Immature natural killer cell (primary cell): ENCODE data around the gene ZNF33A. TPM values are rescaled to one million over a fixed set of nuclear protein-coding genes. Genes with fewer than 3 reads are reported as not detected.
"Not testable (repeated sequence)": the region's sequence is repeated elsewhere in the genome, so short reads cannot be mapped to it uniquely, and the experiment has no call there.

Experiments used
- DNase-seq, 3 donors: peaks; one replicate each; pipeline ENCODE4 v3.0.0; 2022; ENCODE audit warnings: mixed read lengths in 1 of 3
- H3K27ac Mint-ChIP-seq, 6 donors: one replicate each; pipeline ENCODE4 v1.8.0; 2020; ENCODE audit warnings: mixed read lengths in 6 of 6, mild to moderate bottlenecking in 5 of 6, inconsistent platforms in 4 of 6, moderate library complexity in 3 of 6
- H3K27me3 Mint-ChIP-seq, 3 donors: one replicate each; pipeline ENCODE4 v1.8.0; 2020 to 2021; ENCODE audit warnings: low read depth in 3 of 3, mild to moderate bottlenecking in 3 of 3, mixed read lengths in 3 of 3, moderate library complexity in 3 of 3, inconsistent platforms in 1 of 3
- H3K36me3 Mint-ChIP-seq, 3 donors: one replicate each; pipeline ENCODE4 v1.8.0; 2020; ENCODE audit warnings: mixed read lengths in 3 of 3, inconsistent platforms in 2 of 3, mild to moderate bottlenecking in 2 of 3
- H3K4me1 Mint-ChIP-seq, 2 donors: one replicate each; pipeline ENCODE4 v1.8.0; 2020; ENCODE audit warnings: inconsistent platforms in 2 of 2, mild to moderate bottlenecking in 2 of 2, mixed read lengths in 2 of 2, moderate library complexity in 1 of 2
- H3K4me3 Mint-ChIP-seq, 5 donors: one replicate each; pipeline ENCODE4 v1.8.0; 2020; ENCODE audit warnings: mild to moderate bottlenecking in 5 of 5, mixed read lengths in 5 of 5, inconsistent platforms in 3 of 5, moderate library complexity in 3 of 5
- H3K9me3 Mint-ChIP-seq, 6 donors: one replicate each; pipeline ENCODE4 v1.8.0; 2020; ENCODE audit warnings: mild to moderate bottlenecking in 6 of 6, mixed read lengths in 6 of 6, inconsistent platforms in 4 of 6, moderate library complexity in 3 of 6
- polyA plus RNA-seq, 3 donors: library from polyadenylated mRNA; unstranded; fragments of 300-500 nt; fragmentation: Illumina TruSeq; gene quantifications; one replicate each; pipeline ENCODE4 v1.2.3, GENCODE V29; 2021

The ZNF33A gene
- 10 to 100 TPM; 11.9 to 19.9 (median 12.6) TPM for polyA plus RNA-seq

- peaks cover 10% of the 10 kb centered on the region in 3 donors for H3K27me3 Mint-ChIP-seq
- peak within 1 kb of the TSS; percentile 88 to 97 (median 97) for H3K4me3 Mint-ChIP-seq
- H3K9me3 Mint-ChIP-seq = no peaks in the 10 kb centered on the region
- H3K27ac Mint-ChIP-seq = peak within 1 kb of the TSS; percentile 97 to 100 (median 98)
- peaks cover 9 to 14% (median 10%) of the 10 kb centered on the region in 3 donors for H3K36me3 Mint-ChIP-seq
- peak; percentile 89 to 93 (median 92) for DNase-seq
- peaks cover 31 to 47% of the 10 kb centered on the region in 2 donors for H3K4me1 Mint-ChIP-seq
Measured at GRCh38 chr10:38010119-38010903, at the start of gene ZNF33A. Gene ZNF33A, plus strand, starts transcription at chr10:38010675. Its CDS starts 1,667 bp downstream, at chr10:38012342.

GRCh38 chr10:37965006-37965405 is 45.5 kb upstream of the ZNF33A start:
- Mint-ChIP-seq H3K36me3 (peaks cover 43 to 54% (median 52%) of the 10 kb centered on the region in 3 donors), H3K4me1 (peaks cover 4 to 6% of the 10 kb centered on the region in 2 donors), H3K4me3 (no peak overlapping the region), H3K27ac (no peak overlapping the region), H3K9me3 (peaks cover 2 to 15% (median 6%) of the 10 kb centered on the region in 6 donors), H3K27me3 (peaks cover 1 to 5% (median 3%) of the 10 kb centered on the region in 3 donors)
- no peak for DNase-seq

- H3K9me3 Mint-ChIP-seq = peaks cover 0 to 2% (median 0%) of the 10 kb centered on the region in 6 donors
Measured at GRCh38 chr10:37972396-37972795, 38.1 kb upstream of the ZNF33A start.

GRCh38 chr10:37975401-37975991 is 35.0 kb upstream of the ZNF33A start:
- H3K27me3 Mint-ChIP-seq = peaks cover 5 to 12% (median 11%) of the 10 kb centered on the region in 3 donors
- H3K27ac Mint-ChIP-seq = peak overlapping the region; percentile 81 to 96 (median 94)
- H3K36me3 Mint-ChIP-seq = peaks cover 3 to 7% (median 3%) of the 10 kb centered on the region in 3 donors

More at GRCh38 chr10:37972396-37972795, 38.1 kb upstream of the ZNF33A start:
- H3K27ac Mint-ChIP-seq = peak overlapping the region in 1 of 6 donors; percentile 50
- peaks cover 23 to 34% of the 10 kb centered on the region in 2 donors for H3K4me1 Mint-ChIP-seq
- no peak overlapping the region for H3K4me3 Mint-ChIP-seq
- peaks cover 18 to 23% (median 22%) of the 10 kb centered on the region in 3 donors for H3K36me3 Mint-ChIP-seq
- no peak for DNase-seq
- peaks cover 5 to 12% (median 11%) of the 10 kb centered on the region in 3 donors for H3K27me3 Mint-ChIP-seq

GRCh38 chr10:37976091-37976879 is 34.2 kb upstream of the ZNF33A start, which contains the start of gene ZNF25:
Gene ZNF25, minus strand, starts transcription at chr10:37976647. Its CDS starts 4,925 bp downstream, at chr10:37971722.
- Mint-ChIP-seq H3K36me3 (peaks cover 0 to 4% (median 0%) of the 10 kb centered on the region in 3 donors), H3K4me1 (peaks cover 23 to 34% of the 10 kb centered on the region in 2 donors), H3K27ac (peak within 1 kb of the TSS; percentile 82 to 96 (median 95)), H3K27me3 (peaks cover 5 to 12% (median 11%) of the 10 kb centered on the region in 3 donors), H3K9me3 (peaks cover 0 to 2% (median 0%) of the 10 kb centered on the region in 6 donors), H3K4me3 (peak within 1 kb of the TSS; percentile 90 to 99 (median 90))
- DNase-seq = peak; percentile 95 to 97 (median 96)

More at GRCh38 chr10:37975401-37975991, 35.0 kb upstream of the ZNF33A start:
- DNase-seq = peak in 2 of 3 donors; percentile 3 to 9
- peaks cover 0 to 2% (median 0%) of the 10 kb centered on the region in 6 donors for H3K9me3 Mint-ChIP-seq
- H3K4me1 Mint-ChIP-seq = peaks cover 23 to 34% of the 10 kb centered on the region in 2 donors
- peak overlapping the region; percentile 90 to 99 (median 90) for H3K4me3 Mint-ChIP-seq

GRCh38 chr10:37976880-37977203 is 33.6 kb upstream of the ZNF33A start:
- Mint-ChIP-seq H3K4me1 (peaks cover 23 to 34% of the 10 kb centered on the region in 2 donors), H3K9me3 (peaks cover 0 to 2% (median 0%) of the 10 kb centered on the region in 6 donors), H3K36me3 (peaks cover 0 to 4% (median 0%) of the 10 kb centered on the region in 3 donors), H3K27ac (peak overlapping the region; percentile 82 to 96 (median 95)), H3K27me3 (peaks cover 5 to 12% (median 11%) of the 10 kb centered on the region in 3 donors), H3K4me3 (peak overlapping the region; percentile 90 to 99 (median 90))
- DNase-seq = no peak

- H3K4me1 Mint-ChIP-seq = no peaks in the 10 kb centered on the region
- no peak overlapping the region for H3K4me3 Mint-ChIP-seq
- H3K27me3 Mint-ChIP-seq = peaks cover 0 to 2% (median 2%) of the 10 kb centered on the region in 3 donors
- H3K9me3 Mint-ChIP-seq = peaks cover 0 to 1% (median 0%) of the 10 kb centered on the region in 6 donors
- no peak for DNase-seq
- no peak overlapping the region for H3K27ac Mint-ChIP-seq
- H3K36me3 Mint-ChIP-seq = no peaks in the 10 kb centered on the region
Measured at GRCh38 chr10:37991655-37992054, 18.8 kb upstream of the ZNF33A start.

GRCh38 chr10:37992083-37992482 is 18.4 kb upstream of the ZNF33A start:
- no peak overlapping the region for H3K27ac Mint-ChIP-seq
- no peak for DNase-seq
- no peaks in the 10 kb centered on the region for H3K36me3 Mint-ChIP-seq
- peaks cover 0 to 1% (median 0%) of the 10 kb centered on the region in 6 donors for H3K9me3 Mint-ChIP-seq
- peaks cover 0 to 2% (median 2%) of the 10 kb centered on the region in 3 donors for H3K27me3 Mint-ChIP-seq
- H3K4me3 Mint-ChIP-seq = no peak overlapping the region
- no peaks in the 10 kb centered on the region for H3K4me1 Mint-ChIP-seq

GRCh38 chr10:37998920-37999319 is 11.6 kb upstream of the ZNF33A start:
- H3K27ac Mint-ChIP-seq, H3K9me3 Mint-ChIP-seq, H3K27me3 Mint-ChIP-seq, H3K4me1 Mint-ChIP-seq, H3K4me3 Mint-ChIP-seq, DNase-seq, H3K36me3 Mint-ChIP-seq: not testable (repeated sequence)

- not testable (repeated sequence) for H3K27me3 Mint-ChIP-seq, H3K4me3 Mint-ChIP-seq, H3K4me1 Mint-ChIP-seq, H3K27ac Mint-ChIP-seq, H3K36me3 Mint-ChIP-seq, DNase-seq, H3K9me3 Mint-ChIP-seq
Measured at GRCh38 chr10:38000474-38000873, 10.0 kb upstream of the ZNF33A start.

GRCh38 chr10:38003026-38003425 is 7.4 kb upstream of the ZNF33A start:
- Mint-ChIP-seq H3K27ac (peak overlapping the region in 1 of 6 donors; percentile 34), H3K4me3 (no peak overlapping the region), H3K36me3 (no peaks in the 10 kb centered on the region), H3K9me3 (peaks cover 0 to 2% (median 0%) of the 10 kb centered on the region in 6 donors), H3K27me3 (peaks cover 0 to 6% (median 3%) of the 10 kb centered on the region in 3 donors), H3K4me1 (no peaks in the 10 kb centered on the region)
- no peak for DNase-seq

- no peaks in the 10 kb centered on the region for H3K4me1 Mint-ChIP-seq
- no peak overlapping the region for H3K4me3 Mint-ChIP-seq
- peaks cover 0 to 2% (median 0%) of the 10 kb centered on the region in 6 donors for H3K9me3 Mint-ChIP-seq
- H3K27ac Mint-ChIP-seq = no peak overlapping the region
- peaks cover 0 to 6% (median 3%) of the 10 kb centered on the region in 3 donors for H3K27me3 Mint-ChIP-seq
- no peak for DNase-seq
- H3K36me3 Mint-ChIP-seq = no peaks in the 10 kb centered on the region
Measured at GRCh38 chr10:38003588-38003987, 6.9 kb upstream of the ZNF33A start.

GRCh38 chr10:38007551-38007950 is 2.9 kb upstream of the ZNF33A start:
- Mint-ChIP-seq H3K27me3 (peaks cover 10 to 14% (median 12%) of the 10 kb centered on the region in 3 donors), H3K27ac (no peak overlapping the region), H3K36me3 (peaks cover 0 to 1% (median 1%) of the 10 kb centered on the region in 3 donors), H3K4me3 (no peak overlapping the region), H3K4me1 (peaks cover 21 to 29% of the 10 kb centered on the region in 2 donors), H3K9me3 (no peaks in the 10 kb centered on the region)
- DNase-seq = no peak
